HG03108 (cell line): ENCODE data around the gene HDHD2.

Source experiments
- ATAC-seq: cut with Tn5 transposase; IDR thresholded peaks from one replicate; pipeline ENCODE4 v1.9.1; 2021; ENCODE audit warnings: moderate library complexity; ENCODE audit not compliant: unreplicated experiment

HDHD2 gene

GRCh38 chr18:47149457-47150028, 757 bp downstream of the HDHD2 start:
- no peak for ATAC-seq

GRCh38 chr18:47146206-47146605, 4.1 kb downstream of the HDHD2 start:
- ATAC-seq, result no peak

- ATAC-seq, result no peak
Measured at GRCh38 chr18:47143899-47144485, 6.3 kb downstream of the HDHD2 start.

- no peak for ATAC-seq
Measured at GRCh38 chr18:47143153-47143552, 7.1 kb downstream of the HDHD2 start.

GRCh38 chr18:47141289-47141688, 9.0 kb downstream of the HDHD2 start:
- no peak for ATAC-seq

- no peak for ATAC-seq
Measured at GRCh38 chr18:47121146-47121545, 29.2 kb downstream of the HDHD2 start.

GRCh38 chr18:47120428-47120827, 29.9 kb downstream of the HDHD2 start:
- ATAC-seq, result peak; percentile 91

GRCh38 chr18:47118981-47119380, 31.3 kb downstream of the HDHD2 start:
- no peak for ATAC-seq

GRCh38 chr18:47115205-47115604, 35.1 kb downstream of the HDHD2 start:
- no peak for ATAC-seq

- ATAC-seq, result no peak
Measured at GRCh38 chr18:47113796-47114540, 36.3 kb downstream of the HDHD2 start.

- no peak for ATAC-seq
Measured at GRCh38 chr18:47110492-47111274, 39.6 kb downstream of the HDHD2 start.

- no peak for ATAC-seq
Measured at GRCh38 chr18:47109720-47110119, 40.6 kb downstream of the HDHD2 start.

- ATAC-seq, result no peak
Measured at GRCh38 chr18:47108998-47109405, 41.3 kb downstream of the HDHD2 start.

GRCh38 chr18:47108373-47108772, 41.9 kb downstream of the HDHD2 start:
- no peak for ATAC-seq

- no peak for ATAC-seq
Measured at GRCh38 chr18:47100212-47100831, 50.0 kb downstream of the HDHD2 start.

- ATAC-seq, result no peak
Measured at GRCh38 chr18:47095810-47096209, 54.5 kb downstream of the HDHD2 start.

- ATAC-seq, result no peak
Measured at GRCh38 chr18:47087676-47088075, 62.6 kb downstream of the HDHD2 start.

GRCh38 chr18:47081578-47081977, 68.7 kb downstream of the HDHD2 start:
- no peak for ATAC-seq

- no peak for ATAC-seq
Measured at GRCh38 chr18:47080872-47081271, 69.4 kb downstream of the HDHD2 start.

GRCh38 chr18:47077111-47077510, 73.2 kb downstream of the HDHD2 start:
- ATAC-seq, result no peak
